NK-92 treated with Interleukin-12 subunit alpha and Interleukin-12 subunit beta, amount 100 ng/mL, for 24 hours (cell line): ENCODE data around the gene BCOR.

ENCODE experiments used
- DNase-seq: peaks from one replicate; lab custom pipeline; 2025; lab: John Stamatoyannopoulos, UW

The BCOR gene

DNA sequence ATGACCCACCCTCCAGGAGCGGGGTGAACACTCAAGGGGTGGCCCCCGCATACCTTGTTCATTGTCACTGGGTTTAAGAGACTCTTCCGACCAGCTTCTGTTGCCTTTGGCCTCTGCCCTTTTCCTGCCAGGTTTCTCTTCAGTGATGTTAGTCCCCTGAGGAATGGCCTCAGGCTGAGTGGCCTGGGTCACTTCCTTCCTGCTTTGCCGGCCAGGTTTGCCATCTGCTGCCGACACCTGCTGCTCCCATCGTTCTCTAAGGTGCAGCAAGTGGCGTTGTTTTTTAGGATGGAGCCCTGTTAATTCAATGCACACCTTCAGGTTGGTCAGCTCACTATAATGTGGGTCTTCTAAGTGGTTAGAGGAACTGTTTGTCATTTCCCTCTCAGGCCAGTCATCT, 34.2 kb downstream of the BCOR start:
- no peak for DNase-seq

DNA sequence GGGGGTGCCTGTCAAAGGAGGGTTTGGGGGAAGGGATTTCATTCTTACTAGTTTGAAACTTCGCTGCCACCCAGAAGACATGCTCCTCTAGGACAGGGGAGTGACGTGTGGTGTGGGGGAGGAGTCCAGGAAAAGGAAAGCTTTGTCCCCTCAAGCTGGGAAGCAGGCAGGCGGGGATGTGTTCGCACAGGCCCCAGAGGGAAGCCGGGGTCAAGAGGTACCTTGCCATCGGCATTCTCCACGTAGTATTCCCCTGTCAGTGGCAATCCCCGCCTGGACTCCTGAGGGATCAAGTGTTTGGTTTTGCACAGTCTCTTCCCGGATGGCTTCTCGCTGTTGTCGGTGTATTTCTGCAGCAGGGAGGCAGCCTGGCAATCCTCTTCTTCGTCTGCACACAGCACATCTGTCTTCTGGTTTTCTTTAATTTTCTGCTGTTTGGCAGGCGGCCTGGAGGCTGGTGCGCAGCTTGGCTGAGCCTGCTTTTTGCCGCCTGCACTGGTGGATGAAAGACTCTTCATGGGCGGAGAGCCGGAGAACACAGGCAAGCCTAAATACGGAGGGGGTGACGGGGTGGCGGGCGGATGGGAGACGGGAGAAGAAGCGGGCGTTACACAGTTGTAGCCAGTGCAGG, 35.1 kb downstream of the BCOR start:
- no peak for DNase-seq

- no peak for DNase-seq
These were observed 35.8 kb downstream of the BCOR start for GRCh38 chrX:40061871-40062524.

DNA sequence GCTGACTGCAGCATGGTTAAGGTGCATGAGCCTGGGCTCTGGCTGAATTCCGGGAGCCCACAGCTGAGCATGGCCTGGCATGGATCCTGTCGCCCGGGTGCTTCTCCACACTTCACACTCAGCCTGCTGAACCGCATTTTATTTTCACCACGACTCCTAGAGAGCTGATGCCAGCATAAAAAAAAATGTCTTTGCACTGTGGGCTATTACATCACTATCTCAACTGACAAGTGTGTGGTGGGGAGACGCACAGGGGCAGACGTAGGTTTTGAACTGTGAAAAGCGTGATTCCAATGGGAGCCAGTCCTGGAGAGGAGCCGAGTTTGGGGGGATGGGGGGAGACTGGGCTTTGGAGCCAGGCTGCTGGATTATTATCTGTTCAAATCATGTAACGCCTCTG, 36.8 kb downstream of the BCOR start:
- DNase-seq: no peak

DNA sequence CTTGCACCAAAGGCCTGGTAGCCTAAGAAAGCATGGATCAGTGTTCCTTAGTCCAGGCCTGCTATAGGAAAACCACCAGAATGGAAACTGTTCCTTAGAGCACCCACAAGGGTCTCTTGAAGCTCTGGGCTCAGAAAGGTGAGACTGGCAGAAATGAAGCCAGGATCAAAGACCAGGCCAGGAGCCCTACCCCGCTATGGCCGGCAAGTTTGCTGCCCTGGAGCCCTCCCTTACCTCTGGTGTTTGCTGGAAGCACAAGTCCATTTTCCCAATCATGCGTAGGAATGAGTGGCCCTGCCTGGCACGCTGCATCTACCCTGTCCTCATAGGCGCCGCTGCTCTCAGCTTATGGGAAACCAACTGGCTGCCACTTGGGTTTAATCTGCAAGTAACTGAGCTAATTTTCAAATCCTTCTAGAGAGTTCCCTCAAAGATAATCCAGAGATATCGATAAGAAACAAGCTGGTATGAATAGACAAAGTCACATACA, 37.4 kb downstream of the BCOR start:
- DNase-seq: no peak

DNA sequence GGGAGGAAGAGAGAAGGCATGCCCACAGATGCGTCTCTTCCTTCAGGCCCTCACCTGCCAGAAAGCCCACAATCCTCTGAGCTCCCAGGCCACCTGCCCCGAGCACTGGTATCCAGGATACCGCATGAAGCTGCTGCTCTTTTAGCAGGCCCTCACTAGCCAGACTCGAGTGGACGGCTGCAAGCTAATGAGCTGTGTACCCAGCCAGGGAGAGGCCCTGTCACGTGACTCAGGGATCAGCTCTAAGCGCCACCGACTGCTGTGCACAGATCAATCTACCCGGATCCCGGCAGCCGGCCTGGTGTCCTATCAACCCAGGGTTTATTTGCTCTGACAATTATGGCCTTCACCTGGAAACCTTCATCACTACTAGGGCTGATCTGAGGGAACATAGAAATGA, 39.0 kb downstream of the BCOR start:
- DNase-seq: no peak

GRCh38 chrX:40057405-40057804, 40.4 kb downstream of the BCOR start:
- no peak for DNase-seq

DNA sequence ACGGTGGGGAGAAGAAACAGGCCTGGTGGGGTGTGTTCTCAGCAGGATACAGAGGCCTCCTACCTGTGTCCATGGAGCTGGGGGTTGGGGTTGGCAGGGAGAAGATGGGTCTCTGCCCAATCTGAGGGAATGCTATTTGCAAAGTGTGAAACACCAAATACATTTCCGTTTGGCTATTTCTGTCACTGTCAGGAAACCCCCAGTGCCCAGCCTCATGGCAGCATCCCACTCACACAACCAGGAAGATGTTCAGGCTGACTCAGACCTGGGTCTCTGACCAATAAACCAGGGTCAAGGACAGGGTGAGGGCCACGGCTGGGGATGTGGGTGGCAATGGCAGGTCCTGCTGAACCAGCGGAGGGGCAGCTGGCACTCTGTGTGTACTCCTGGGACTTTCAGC, 41.3 kb downstream of the BCOR start:
- DNase-seq: no peak

DNA sequence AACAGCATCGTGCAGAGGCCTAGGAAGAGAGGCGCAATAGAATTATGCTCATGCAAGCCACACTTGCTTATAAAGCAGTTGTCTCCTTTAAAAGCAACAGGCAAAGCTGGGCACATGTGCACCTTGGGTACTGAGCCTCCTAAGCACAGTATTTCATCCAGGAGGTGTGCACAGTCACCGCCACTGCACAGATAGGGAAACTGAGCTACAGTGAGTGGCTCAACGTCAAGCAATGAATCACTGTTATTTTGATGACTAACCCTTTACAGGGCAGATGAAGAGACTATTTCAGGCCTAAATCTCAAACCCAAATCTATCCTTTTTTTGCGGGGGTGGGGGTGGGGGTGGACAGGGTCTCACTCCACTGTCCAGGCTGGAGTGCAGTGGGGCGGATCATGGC, 42.3 kb downstream of the BCOR start:
- DNase-seq: no peak

- DNase-seq: no peak
These were observed 43.0 kb downstream of the BCOR start for GRCh38 chrX:40054793-40055192.

- DNase-seq: no peak
These were observed 47.2 kb downstream of the BCOR start for GRCh38 chrX:40050532-40050931.

- DNase-seq: no peak
These were observed 48.6 kb downstream of the BCOR start for GRCh38 chrX:40049084-40049641.

DNA sequence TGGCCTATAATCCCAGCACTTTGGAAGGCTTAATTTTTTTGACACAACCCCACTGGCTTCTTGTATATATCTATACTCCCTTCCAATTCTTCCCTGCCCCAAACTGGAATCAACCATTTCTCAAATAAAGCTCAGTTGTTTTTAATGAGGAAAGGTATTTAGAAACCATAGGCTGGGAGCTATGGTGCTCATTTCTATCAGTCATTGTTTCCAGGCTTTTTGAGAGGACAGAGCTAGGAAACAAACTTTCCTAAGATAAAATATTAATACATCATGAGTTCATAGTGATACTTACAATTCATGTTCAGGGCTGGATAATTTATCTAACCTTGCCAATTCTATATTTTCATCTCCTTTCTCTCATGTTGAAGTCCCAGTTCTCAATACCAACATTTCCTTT, 50.3 kb downstream of the BCOR start:
- no peak for DNase-seq

DNA sequence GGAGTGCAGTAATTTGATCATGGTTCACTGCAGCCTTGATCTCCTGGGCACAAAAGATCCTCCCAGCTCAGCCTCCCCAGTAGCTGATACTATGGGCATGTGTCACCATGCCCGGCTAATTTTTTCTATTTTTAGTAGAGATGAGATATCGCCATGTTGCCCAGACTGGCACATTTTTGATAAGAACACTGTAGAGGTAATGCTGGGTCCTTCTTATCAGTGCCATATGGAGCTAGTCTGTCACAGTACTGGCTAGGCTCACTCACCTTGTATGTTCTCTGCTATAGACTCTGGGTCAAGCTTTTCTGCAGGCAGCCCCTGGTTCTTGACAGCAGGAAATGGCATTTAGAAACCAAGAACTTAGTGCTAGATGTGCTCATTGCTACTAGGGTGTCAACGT, 53.9 kb downstream of the BCOR start:
- DNase-seq: no peak

- no peak for DNase-seq
These were observed 55.8 kb downstream of the BCOR start for GRCh38 chrX:40041915-40042314.

DNA sequence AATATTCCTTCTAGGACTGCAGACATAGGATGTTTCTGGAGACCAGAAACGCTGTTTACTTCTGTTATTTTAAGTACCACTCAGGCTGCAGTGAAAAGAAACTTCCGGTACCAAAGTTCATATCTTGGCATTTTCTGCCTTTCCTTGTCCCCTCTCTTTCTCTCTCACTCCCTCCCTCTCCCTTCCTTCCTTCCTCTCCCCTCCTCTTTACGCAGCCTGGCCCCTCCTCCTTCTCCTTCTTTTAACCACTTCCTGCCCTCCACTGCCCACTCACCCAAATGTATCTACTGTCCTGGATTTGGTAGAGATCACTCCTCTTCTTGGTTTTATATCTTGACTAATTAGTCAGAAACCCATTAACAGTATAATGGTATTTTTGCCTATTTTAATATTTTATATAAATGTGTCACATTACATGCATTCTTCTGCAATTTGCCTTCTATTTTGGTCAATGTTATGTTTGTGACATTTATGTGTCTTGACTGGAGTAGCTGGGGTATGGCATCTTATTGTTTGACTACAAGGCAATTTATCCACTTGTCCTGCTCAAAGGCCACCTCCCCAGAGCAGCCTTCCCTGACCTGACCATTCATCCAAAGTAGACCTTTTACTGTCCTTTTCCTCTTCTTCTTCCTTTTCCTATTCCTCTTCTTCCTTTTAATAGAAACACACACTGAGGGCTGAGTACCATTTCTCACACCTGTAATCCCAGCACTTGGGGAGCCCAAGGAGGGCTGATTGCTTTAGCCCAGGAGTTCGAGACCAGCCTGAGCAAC, 56.9 kb downstream of the BCOR start:
- no peak for DNase-seq

GRCh38 chrX:40039887-40040286, 57.9 kb downstream of the BCOR start:
- no peak for DNase-seq

GRCh38 chrX:40037367-40037766, 60.4 kb downstream of the BCOR start:
- DNase-seq: no peak

DNA sequence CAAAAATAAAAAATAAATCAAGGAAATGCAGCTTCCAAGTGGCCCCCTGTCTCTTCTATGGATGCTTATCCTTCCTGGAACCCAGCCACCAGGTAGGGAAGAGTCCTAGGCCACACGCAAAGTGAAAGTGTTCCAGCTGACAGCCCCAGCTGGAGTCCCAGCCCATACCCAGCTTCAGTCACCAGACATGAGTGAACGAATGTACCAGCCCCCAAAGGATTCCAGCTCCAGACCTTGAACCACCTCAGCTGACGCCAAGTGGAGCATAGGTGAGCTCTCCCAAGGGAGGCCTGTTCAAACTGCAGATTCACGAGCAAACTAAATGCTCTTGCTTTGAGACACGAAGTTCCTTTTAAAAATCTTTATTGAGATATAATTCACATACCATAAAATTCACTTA, 62.0 kb downstream of the BCOR start:
- no peak for DNase-seq

- no peak for DNase-seq
These were observed 65.8 kb downstream of the BCOR start for GRCh38 chrX:40031911-40032310.

- no peak for DNase-seq
These were observed 67.6 kb downstream of the BCOR start for GRCh38 chrX:40030205-40030604.

DNA sequence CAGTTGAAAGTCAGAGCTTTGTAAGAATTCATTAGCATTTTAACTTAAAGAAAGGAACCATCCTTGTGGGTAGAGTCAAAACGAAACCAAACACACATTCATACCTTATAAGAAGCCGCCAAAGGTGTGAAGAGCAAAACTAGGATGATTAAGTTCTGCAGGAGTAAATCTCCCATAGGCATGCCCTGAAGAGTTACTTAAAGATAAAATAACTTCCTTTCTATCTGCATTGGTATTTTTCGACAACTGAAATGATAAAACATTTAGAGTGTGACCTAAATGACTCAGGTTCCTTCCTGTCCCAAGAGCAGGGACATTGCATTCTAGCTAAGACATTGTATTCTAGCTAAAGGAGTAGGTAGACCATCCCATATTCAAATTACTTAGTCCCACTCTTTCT, 75.3 kb downstream of the BCOR start:
- no peak for DNase-seq

DNA sequence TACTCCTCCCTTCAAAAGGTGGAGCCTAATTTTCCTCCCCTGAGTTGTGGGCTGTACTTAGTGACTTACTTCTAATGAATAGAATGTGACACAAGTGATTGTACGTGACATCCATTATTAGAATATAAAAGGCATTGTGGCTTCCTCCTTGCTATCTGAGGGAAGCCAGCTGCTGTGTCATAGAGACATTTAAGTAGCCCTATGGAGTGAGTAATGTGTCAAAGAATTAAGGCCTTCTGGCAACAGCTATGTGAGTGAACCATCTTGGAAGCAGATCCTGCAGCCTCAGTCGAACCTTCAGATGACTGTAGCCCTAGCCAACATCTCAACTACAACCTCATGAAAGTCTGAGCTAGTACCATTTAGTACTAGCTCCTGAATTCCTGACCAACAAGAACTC, 76.1 kb downstream of the BCOR start:
- no peak for DNase-seq
